ENCODE data around the gene DNMBP. TPM values are rescaled to one million over a fixed set of nuclear protein-coding genes. Genes with fewer than 3 reads are reported as not detected.
"Not testable (repeated sequence)": the region's sequence is repeated elsewhere in the genome, so short reads cannot be mapped to it uniquely, and the experiment has no call there.

Gene DNMBP
- total RNA-seq, 1 donor from 2014 or later: 15.1 TPM

DNA sequence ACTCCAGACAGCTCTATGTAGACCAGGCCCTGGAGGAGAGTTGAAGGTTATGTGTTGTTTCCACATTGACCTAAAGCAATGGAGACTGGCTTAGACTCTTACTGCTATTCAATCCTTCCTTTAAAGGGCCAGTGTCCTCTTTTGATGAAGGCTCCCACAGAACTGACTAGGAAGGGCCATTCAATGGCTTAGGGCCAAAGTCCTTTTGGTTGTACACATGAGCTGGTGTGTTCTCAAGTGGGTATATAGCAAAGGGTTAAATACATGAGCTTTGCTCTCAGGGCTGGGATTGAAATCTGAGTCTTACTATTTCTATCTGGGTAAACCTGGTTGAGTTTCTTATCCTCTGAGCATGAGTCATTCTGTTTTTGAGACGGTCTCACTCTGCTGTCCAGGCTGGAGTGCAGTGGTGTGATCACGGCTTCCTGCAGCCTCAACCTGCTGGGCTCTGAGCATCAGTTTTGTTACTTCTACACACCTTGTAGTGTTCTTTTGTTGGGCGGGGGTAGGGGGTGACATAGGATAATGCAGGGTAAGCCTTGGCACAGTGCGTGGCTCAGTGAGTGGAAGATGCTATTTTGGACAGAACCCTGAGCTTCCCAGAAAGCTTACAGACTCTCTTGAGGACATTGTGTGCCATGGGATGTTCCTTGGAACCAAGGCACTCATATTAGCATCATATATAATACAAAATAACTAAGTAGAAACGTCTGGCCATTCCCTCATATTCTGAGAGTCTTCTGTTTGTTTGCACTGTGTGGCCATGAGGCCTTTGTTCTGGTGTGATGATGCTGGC is 137.2 kb downstream of the DNMBP start:
- Histone ChIP-seq H3K9ac (ENCODE audit: low read depth in 1 of 3, low read length in 3 of 3) (no peak overlapping the region), H3K9me3 (ENCODE audit: control insufficient read depth in 3 of 3, low read length in 3 of 3) (no peaks in the 10 kb centered on the region), H3K4me1 (ENCODE audit: control insufficient read depth in 3 of 3, insufficient read depth in 3 of 3, low read length in 3 of 3) (peaks cover 0 to 18% (median 15%) of the 10 kb centered on the region in 3 donors), H3K27me3 (ENCODE audit: control insufficient read depth in 3 of 3, insufficient read depth in 3 of 3, low read length in 3 of 3) (no peaks in the 10 kb centered on the region), H3K4me3 (ENCODE audit: low read length in 3 of 3) (no peak overlapping the region), H3K36me3 (ENCODE audit: control insufficient read depth in 3 of 3, insufficient read depth in 3 of 3, low read length in 3 of 3) (peaks cover 10 to 16% (median 11%) of the 10 kb centered on the region in 3 donors), H3K27ac (ENCODE audit: low read depth, low read length) (no peak overlapping the region)

DNA sequence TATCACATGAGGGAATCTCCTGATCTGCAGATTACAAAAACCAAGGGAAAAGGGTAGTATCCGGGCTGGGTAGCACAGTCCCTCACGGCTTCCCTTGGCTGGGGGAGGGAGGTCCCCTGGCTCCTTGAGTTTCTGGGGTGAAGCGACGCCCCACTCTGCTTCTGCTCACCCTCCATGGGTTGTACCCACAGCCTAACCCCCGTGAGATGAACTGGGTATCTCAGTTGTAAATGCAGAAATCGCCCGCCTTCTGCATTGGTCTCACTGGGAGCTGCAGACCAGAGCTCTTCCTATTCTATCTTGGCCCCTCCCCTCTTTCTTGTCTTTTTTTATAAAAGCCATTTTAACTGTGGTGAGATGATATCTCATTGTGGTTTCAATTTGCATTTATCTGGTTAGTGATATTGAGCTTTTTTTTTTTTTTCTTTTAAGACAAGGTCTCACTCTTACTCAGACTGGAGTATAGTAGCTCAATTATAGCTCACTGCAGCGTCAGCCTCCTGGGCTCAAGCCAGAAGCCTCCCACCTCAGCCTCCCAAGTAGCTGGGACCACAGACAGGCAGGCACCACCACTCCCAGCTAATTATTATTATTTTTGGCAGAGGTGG is 139.5 kb downstream of the DNMBP start:
- H3K27ac ChIP-seq (ENCODE audit: low read depth, low read length): no peak overlapping the region
- H3K4me3 ChIP-seq (ENCODE audit: low read length in 3 of 3): no peak overlapping the region
- no peaks in the 10 kb centered on the region for H3K36me3 ChIP-seq (ENCODE audit: control insufficient read depth in 3 of 3, insufficient read depth in 3 of 3, low read length in 3 of 3)
- no peaks in the 10 kb centered on the region for H3K9me3 ChIP-seq (ENCODE audit: control insufficient read depth in 3 of 3, low read length in 3 of 3)
- no peak overlapping the region for H3K9ac ChIP-seq (ENCODE audit: low read depth in 1 of 3, low read length in 3 of 3)
- peaks cover 0 to 18% (median 15%) of the 10 kb centered on the region in 3 donors for H3K4me1 ChIP-seq (ENCODE audit: control insufficient read depth in 3 of 3, insufficient read depth in 3 of 3, low read length in 3 of 3)
- no peaks in the 10 kb centered on the region for H3K27me3 ChIP-seq (ENCODE audit: control insufficient read depth in 3 of 3, insufficient read depth in 3 of 3, low read length in 3 of 3)

DNA sequence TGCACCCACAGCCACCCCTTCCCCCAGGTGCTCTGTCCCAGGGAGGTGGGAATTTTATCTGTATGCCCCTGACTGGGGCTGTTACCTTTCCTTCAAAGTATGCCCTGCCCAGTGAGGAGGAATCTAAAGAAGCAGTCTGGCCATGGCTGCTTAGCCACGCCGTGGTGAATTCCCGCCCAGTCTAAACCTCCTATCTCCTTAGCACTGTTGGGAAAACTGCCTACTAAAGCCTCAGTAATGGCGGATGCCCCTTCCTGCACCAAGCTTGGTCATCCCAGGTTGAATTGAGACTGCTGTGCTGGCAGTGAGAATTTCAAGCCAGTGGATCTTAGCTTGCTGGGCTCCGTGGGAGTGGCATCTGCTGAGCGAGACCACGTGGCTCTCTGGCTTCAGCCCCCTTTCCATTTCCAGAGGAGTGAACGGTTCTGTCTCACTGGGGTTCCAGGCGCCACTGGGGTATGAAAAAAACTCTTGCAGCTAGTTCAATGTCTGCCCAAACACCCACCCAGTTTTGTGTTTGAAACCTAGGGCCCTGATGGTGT is 140.1 kb downstream of the DNMBP start:
- Histone ChIP-seq H3K9me3 (ENCODE audit: control insufficient read depth in 3 of 3, low read length in 3 of 3) (no peaks in the 10 kb centered on the region), H3K9ac (ENCODE audit: low read depth in 1 of 3, low read length in 3 of 3) (no peak overlapping the region), H3K27ac (ENCODE audit: low read depth, low read length) (no peak overlapping the region), H3K27me3 (ENCODE audit: control insufficient read depth in 3 of 3, insufficient read depth in 3 of 3, low read length in 3 of 3) (no peaks in the 10 kb centered on the region), H3K36me3 (ENCODE audit: control insufficient read depth in 3 of 3, insufficient read depth in 3 of 3, low read length in 3 of 3) (no peaks in the 10 kb centered on the region), H3K4me3 (ENCODE audit: low read length in 3 of 3) (no peak overlapping the region), H3K4me1 (ENCODE audit: control insufficient read depth in 3 of 3, insufficient read depth in 3 of 3, low read length in 3 of 3) (peaks cover 0 to 16% (median 13%) of the 10 kb centered on the region in 3 donors)

DNA sequence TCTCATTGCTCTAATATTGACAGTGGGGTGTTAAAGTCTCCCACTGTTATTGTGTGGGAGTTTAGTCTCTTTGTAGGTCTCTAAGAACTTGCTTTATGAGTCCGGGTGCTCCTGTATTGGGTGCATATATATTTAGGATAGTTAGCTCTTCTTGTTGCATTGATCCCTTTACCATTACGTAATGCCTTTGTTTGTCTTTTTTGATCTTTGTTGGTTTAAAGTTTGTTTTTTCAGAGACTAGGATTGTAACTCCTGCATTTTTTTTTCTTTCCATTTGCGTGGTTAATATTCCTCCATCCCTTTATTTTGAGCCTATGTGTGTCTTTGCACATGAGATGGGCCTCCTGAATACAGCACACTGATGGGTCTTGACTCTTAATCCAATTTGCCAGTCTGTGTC is 142.5 kb downstream of the DNMBP start:
- not testable (repeated sequence) for H3K4me1 ChIP-seq (ENCODE audit: control insufficient read depth in 3 of 3, insufficient read depth in 3 of 3, low read length in 3 of 3)

DNA sequence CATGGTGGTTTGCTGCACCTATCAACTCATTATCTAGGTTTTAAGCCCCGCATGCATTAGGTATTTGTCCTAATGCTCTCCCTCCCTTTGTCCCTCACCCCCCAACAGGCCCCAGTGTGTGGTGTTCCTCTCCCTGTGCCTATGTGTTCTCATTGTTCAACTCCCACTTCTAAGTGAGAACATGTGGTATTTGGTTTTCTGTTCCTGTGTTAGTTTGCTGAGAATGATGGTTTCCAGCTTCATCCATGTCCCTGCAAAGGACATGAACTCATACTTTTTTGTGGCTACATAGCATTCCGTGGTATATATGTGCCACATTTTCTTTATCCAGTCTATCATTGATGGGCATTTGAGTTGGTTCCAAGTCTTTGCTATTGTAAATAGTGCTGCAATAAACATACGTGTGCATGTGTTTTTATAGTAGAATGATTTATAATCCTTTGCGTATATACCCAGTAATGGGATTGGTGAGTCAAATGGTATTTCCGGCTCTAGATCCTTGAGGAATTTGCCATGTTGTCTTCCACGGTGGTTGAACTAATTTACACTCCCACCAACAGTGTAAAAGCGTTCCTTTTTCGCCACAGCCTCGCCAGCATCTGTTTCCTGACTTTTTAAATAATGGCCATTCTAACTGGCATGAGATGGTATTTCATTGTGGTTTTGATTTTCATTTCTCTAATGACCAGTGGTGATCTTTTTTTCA is 146.1 kb downstream of the DNMBP start:
- not testable (repeated sequence) for H3K9ac ChIP-seq (ENCODE audit: low read depth in 1 of 3, low read length in 3 of 3); H3K4me1 ChIP-seq (ENCODE audit: control insufficient read depth in 3 of 3, insufficient read depth in 3 of 3, low read length in 3 of 3); H3K9me3 ChIP-seq (ENCODE audit: control insufficient read depth in 3 of 3, low read length in 3 of 3); H3K27me3 ChIP-seq (ENCODE audit: control insufficient read depth in 3 of 3, insufficient read depth in 3 of 3, low read length in 3 of 3); H3K36me3 ChIP-seq (ENCODE audit: control insufficient read depth in 3 of 3, insufficient read depth in 3 of 3, low read length in 3 of 3); H3K27ac ChIP-seq (ENCODE audit: low read depth, low read length); H3K4me3 ChIP-seq (ENCODE audit: low read length in 3 of 3)

More for the DNA sequence above, 142.5 kb downstream of the DNMBP start:
- not testable (repeated sequence) for H3K27me3 ChIP-seq (ENCODE audit: control insufficient read depth in 3 of 3, insufficient read depth in 3 of 3, low read length in 3 of 3); H3K9ac ChIP-seq (ENCODE audit: low read depth in 1 of 3, low read length in 3 of 3); H3K36me3 ChIP-seq (ENCODE audit: control insufficient read depth in 3 of 3, insufficient read depth in 3 of 3, low read length in 3 of 3); H3K4me3 ChIP-seq (ENCODE audit: low read length in 3 of 3); H3K9me3 ChIP-seq (ENCODE audit: control insufficient read depth in 3 of 3, low read length in 3 of 3); H3K27ac ChIP-seq (ENCODE audit: low read depth, low read length)

DNA sequence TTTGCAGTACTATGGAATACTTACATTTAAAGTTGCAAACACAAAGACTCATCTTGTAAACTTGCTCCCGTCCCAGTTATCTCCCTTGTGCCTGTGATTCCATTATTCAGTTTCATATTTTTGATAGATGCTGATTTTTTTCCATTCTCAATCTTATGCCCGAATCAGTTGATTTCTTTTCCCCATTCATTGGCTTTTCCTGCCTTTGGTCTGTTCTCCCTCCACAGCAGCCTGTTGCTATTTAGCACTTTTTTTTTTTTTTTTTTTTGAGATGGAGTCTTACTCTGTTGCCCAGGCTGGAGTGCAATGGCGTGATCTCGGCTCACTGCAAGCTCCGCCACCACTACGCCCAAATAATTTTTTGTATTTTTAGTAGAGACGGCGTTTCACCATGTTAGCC is 149.3 kb downstream of the DNMBP start:
- Histone ChIP-seq H3K36me3 (ENCODE audit: control insufficient read depth in 3 of 3, insufficient read depth in 3 of 3, low read length in 3 of 3) (no peaks in the 10 kb centered on the region), H3K27me3 (ENCODE audit: control insufficient read depth in 3 of 3, insufficient read depth in 3 of 3, low read length in 3 of 3) (no peaks in the 10 kb centered on the region), H3K9ac (ENCODE audit: low read depth in 1 of 3, low read length in 3 of 3) (no peak overlapping the region), H3K4me3 (ENCODE audit: low read length in 3 of 3) (no peak overlapping the region), H3K4me1 (ENCODE audit: control insufficient read depth in 3 of 3, insufficient read depth in 3 of 3, low read length in 3 of 3) (no peaks in the 10 kb centered on the region), H3K27ac (ENCODE audit: low read depth, low read length) (no peak overlapping the region), H3K9me3 (ENCODE audit: control insufficient read depth in 3 of 3, low read length in 3 of 3) (no peaks in the 10 kb centered on the region)

DNA sequence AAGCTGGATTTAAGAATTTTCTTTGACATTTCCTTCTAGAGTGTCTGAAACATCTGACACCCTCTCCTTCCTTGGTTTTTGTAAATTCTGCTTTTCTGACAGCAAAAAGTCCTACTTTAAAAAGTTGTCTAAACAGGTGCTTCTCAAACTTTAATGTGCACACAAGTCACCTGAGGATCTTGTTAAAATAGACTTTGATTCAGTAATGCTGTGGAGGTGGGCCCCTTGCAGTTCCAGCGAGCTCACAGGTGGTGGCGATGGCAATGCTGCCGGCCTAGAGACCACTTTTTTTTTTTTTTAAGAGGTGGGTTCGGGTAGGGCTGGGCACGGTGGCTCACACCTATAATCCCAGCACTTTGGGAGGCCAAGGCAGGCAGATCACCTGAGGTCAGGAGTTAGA is 150.2 kb downstream of the DNMBP start:
- Histone ChIP-seq H3K36me3 (ENCODE audit: control insufficient read depth in 3 of 3, insufficient read depth in 3 of 3, low read length in 3 of 3) (no peaks in the 10 kb centered on the region), H3K27me3 (ENCODE audit: control insufficient read depth in 3 of 3, insufficient read depth in 3 of 3, low read length in 3 of 3) (no peaks in the 10 kb centered on the region), H3K27ac (ENCODE audit: low read depth, low read length) (no peak overlapping the region), H3K9me3 (ENCODE audit: control insufficient read depth in 3 of 3, low read length in 3 of 3) (no peaks in the 10 kb centered on the region), H3K4me3 (ENCODE audit: low read length in 3 of 3) (no peak overlapping the region), H3K9ac (ENCODE audit: low read depth in 1 of 3, low read length in 3 of 3) (no peak overlapping the region), H3K4me1 (ENCODE audit: control insufficient read depth in 3 of 3, insufficient read depth in 3 of 3, low read length in 3 of 3) (no peaks in the 10 kb centered on the region)

DNA sequence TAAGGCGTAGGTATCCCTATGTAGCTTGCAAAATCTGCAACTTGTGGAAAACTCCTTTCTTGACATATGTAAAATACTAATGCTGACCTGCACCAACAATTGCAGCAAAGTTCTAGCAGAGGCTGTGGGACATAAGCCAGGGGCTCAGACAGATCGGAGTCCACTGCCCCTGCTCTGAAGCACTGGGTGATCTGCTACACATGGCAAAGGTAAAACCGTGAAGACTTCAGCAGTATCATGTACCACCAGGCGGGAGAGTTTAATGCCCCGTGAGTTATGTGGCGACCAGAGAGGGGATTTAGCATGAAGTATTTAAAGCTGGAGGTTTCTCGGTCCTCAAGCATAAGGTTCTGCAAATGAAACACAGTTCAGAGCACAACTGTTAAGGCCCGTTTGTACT is 150.9 kb downstream of the DNMBP start:
- Histone ChIP-seq H3K27me3 (ENCODE audit: control insufficient read depth in 3 of 3, insufficient read depth in 3 of 3, low read length in 3 of 3) (no peaks in the 10 kb centered on the region), H3K4me3 (ENCODE audit: low read length in 3 of 3) (no peak overlapping the region), H3K4me1 (ENCODE audit: control insufficient read depth in 3 of 3, insufficient read depth in 3 of 3, low read length in 3 of 3) (no peaks in the 10 kb centered on the region), H3K27ac (ENCODE audit: low read depth, low read length) (no peak overlapping the region), H3K36me3 (ENCODE audit: control insufficient read depth in 3 of 3, insufficient read depth in 3 of 3, low read length in 3 of 3) (no peaks in the 10 kb centered on the region), H3K9me3 (ENCODE audit: control insufficient read depth in 3 of 3, low read length in 3 of 3) (no peaks in the 10 kb centered on the region), H3K9ac (ENCODE audit: low read depth in 1 of 3, low read length in 3 of 3) (no peak overlapping the region)

DNA sequence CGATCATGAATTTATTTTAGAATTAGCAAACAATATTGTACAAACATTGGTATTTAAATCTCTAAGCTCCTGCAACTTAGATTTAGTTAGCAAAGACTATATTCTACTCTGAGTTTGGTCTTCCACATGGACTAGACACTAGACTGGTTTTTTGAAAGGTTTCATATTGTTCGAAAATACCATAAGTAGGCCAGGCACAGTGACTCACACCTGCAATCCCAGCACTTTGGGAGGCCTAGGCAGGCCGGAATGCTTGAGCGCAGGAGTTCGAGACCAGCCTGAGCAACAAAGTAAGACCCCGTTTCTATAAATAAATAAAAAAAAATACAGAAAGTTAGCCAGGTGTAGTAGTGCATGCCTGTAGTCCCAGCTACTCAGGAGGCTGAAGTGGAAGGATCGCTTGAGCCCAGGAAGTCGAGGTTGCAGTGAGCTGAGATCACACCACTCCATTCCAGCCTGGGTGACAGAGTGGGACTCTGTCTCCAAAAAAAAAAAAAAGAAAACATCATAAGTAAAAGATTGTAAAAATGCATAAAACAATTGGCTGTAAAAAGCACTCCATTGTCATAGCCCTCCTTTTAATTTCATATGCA is 154.2 kb downstream of the DNMBP start:
- no peak overlapping the region for H3K27ac ChIP-seq (ENCODE audit: low read depth, low read length)
- H3K9ac ChIP-seq (ENCODE audit: low read depth in 1 of 3, low read length in 3 of 3): no peak overlapping the region
- H3K4me1 ChIP-seq (ENCODE audit: control insufficient read depth in 3 of 3, insufficient read depth in 3 of 3, low read length in 3 of 3): no peaks in the 10 kb centered on the region
- peaks cover 0 to 11% (median 2%) of the 10 kb centered on the region in 3 donors for H3K36me3 ChIP-seq (ENCODE audit: control insufficient read depth in 3 of 3, insufficient read depth in 3 of 3, low read length in 3 of 3)
- H3K27me3 ChIP-seq (ENCODE audit: control insufficient read depth in 3 of 3, insufficient read depth in 3 of 3, low read length in 3 of 3): no peaks in the 10 kb centered on the region
- H3K4me3 ChIP-seq (ENCODE audit: low read length in 3 of 3): no peak overlapping the region
- H3K9me3 ChIP-seq (ENCODE audit: control insufficient read depth in 3 of 3, low read length in 3 of 3): no peaks in the 10 kb centered on the region
